ENCODE measurements around the gene TESPA1.
"Not testable (repeated sequence)": the region's sequence is repeated elsewhere in the genome, so short reads cannot be mapped to it uniquely, and the experiment has no call there.

TESPA1 gene

GRCh38 chr12:54986773-54987172, 2.2 kb upstream of the TESPA1 start:
- DNase-seq = not testable (repeated sequence)

DNA sequence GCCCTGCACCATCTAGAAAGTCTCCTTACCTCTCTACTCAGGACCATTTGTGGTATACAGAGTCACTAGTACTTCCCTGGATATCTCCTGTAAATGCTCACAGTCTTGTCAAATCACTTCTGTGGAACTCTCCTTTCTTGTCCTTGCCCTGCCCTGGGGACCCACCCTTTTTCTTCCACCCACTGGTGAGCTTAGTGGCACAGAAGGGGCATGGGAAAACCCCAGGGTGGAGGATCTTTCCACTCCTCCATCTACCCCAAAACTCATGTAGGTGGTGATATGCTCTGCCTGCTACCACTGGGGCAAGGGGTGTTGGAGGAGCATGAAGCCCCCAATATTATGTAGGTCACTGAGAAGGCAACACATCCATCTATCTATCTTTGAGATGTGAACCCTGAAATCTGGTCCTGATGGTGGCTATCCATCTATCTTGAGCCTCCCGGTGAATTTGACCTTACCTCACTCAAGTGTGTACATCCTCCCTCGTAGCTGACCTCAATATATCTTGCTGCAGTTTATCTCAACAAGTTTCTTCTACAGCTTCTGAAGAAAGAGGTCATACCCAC, 943 bp downstream of the TESPA1 start:
- no peak for DNase-seq

DNA sequence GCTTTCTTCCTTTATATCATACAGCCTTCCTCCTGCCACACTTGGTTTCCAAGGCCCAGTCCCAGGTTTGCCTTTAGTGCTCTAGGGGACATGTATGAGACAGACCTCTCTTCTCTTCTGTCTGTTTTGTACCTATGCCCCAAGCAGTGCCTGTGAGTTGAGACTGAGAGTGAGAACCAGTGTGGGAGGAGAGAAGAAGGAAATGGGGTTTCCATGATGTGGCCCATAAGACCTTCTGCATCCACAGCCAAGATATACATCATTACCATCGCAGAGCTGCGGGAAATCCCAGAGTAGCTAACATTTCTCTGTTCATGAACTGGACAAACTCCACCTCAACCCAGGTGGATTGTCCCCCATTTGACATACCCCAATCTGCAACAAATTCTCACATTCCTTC, 2.8 kb downstream of the TESPA1 start:
- DNase-seq = no peak

- DNase-seq = no peak
Observed at GRCh38 chr12:54980341-54980740, 4.2 kb downstream of the TESPA1 start.

DNA sequence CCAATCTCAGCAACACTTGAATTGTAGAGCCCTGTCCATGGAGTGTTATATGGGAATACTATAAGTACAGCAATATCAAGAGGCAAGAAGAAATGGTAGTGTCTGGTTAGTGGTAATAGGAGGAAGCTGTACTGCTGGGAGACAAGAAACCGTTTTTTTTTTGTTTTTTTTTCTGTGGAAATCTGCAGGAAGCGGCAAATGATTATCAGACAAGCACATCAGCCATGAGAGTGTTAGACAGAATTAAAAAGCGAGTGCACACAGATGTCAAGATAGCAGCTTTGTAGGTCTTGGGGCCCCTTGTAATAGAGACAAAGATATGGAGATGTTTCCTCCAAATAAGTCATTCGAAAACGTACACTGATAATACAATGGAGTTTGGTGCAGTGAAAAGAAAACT, 6.7 kb downstream of the TESPA1 start:
- no peak for DNase-seq

DNA sequence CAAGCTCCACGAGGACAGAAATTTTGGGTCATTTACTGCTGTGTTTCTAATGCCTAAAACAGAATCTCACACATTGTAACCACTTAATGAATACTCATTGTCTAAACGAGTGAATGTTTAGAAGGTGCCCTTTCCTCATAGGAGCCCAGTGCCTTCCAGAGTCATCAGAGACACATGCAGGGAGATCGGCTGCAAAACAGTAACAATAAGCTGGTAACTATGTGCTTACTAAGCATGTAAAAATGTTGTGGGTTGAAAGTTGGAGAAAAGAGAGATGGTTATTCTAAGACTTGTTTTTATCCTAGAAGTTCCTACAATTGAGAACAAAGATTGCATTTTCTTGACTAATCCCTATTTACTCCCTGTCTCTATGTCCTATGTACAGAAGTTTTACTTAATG, 7.4 kb downstream of the TESPA1 start:
- DNase-seq = no peak

DNA sequence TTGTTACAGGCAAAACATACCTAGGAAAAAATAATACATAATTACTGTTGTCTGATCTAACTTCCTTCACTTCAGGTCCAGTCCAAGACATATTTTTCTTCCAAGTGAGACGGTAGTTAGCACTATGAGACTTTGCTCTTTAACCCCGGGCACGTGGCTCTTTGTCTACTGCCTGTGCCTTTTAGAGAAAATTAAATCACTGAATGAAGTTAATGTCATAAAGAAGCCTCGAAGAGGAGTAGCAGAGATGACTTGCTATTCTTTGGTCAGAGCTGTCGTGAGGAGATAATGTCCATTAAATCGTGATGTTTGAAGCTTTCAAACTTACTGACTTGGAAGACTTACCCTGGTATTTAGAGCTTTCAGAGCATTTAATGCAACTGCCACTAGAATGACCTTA, 8.7 kb downstream of the TESPA1 start:
- DNase-seq = no peak

GRCh38 chr12:54975272-54975671, 9.3 kb downstream of the TESPA1 start:
- DNase-seq = peak in 3 of 56 donors; percentile 3 to 18 (median 10)

DNA sequence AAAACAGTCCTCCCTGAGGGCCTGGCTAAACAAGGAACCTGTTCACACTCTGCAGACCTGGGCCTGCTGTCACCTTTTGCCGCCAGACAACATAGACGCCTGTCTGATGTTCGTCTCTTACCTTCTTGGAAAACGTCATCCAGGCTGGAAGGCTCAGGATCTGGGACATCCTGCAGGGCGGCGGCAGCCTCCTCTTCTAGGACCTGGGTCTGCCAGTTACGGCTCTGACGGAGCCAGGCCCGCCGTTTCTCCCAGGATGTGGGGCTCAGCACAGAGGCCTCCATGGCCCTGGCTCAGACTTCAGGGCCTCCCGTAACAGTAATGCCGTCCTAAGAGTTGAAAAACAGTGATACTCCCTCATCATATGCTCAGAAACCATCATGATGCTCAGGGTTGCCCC, 10.3 kb downstream of the TESPA1 start:
- no peak for DNase-seq

DNA sequence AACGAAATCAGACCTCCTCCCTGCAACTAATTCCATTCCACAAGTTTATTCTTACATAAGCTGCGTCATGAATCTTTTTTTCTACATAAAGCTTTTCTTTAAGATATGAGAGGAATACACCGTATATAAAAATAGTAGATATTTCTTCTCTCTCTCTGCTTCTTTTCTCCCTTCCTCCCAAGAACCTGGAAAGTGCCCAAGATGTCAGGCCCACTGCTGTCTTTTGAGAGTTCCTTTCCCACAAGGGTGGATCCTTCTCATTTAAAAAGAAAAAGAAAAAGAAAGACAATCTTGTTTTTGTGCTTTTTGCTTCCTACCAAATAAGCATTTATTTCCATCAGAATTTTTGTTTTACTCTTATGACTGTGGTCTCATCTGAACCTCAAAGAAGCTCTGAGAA, 11.0 kb downstream of the TESPA1 start:
- DNase-seq = no peak

GRCh38 chr12:54970741-54971140, 13.8 kb downstream of the TESPA1 start:
- peak in 19 of 56 donors; percentile 15 to 74 (median 37) for DNase-seq

- no peak for DNase-seq
Observed at GRCh38 chr12:54968181-54968730, 16.3 kb downstream of the TESPA1 start.

GRCh38 chr12:54967461-54967860, 17.1 kb downstream of the TESPA1 start:
- DNase-seq = no peak

DNA sequence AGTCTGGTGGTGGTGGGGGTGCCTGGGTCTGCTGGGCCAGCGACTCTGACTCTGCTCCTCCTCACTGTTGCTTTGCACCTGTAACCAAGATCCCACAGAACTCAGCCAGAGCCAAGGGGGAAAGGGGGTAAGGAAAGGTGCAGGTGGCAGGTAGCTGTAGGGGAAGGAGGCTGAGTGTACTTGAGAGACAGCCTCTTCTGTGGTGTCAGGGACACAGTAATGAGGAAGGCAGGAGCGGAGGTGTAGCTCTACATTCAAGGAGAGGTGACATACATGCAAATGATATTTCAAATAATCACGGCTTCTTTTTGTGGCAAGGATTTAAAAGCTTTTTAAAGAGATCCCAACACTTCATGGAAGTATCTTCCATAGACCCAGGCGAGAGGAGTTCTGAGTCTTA, 23.4 kb downstream of the TESPA1 start:
- DNase-seq = peak in 17 of 56 donors; percentile 12 to 63 (median 23)

DNA sequence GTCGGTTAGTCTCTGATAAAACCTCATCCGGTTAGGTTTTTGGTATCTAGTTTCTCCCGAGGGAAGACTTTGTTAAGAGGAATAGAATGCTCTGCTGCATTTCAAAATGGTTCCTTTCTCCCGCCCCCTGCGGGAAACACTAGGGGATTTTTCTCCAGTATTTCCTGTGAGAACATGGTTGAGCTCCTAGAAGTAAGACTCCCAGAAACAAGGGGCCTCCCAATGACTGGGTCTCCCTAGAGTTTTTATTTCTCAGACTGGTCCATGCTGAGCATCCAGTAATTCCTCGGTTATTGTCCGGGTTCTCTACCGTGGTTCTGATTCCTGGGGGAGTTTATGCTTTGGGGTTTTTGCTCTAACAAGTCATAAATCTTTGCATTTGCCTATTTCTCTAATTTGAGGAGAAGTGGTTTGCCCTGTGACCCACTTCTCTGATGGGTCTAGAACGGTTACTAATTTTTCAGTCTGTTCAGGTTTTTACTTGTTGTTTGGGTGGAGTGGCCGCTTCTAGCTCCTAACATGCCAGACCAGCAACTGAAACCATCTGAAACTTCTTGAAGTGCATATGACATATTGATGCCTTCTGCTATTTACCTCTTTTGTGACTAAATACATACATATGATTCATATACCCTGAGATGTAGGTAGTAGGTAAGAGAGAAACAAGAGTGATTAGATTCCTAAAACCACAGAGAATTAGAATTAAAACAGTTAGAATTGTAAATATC, 25.1 kb downstream of the TESPA1 start:
- no peak for DNase-seq

GRCh38 chr12:54958048-54958658, 26.4 kb downstream of the TESPA1 start:
- DNase-seq = peak in 32 of 56 donors; percentile 1 to 64 (median 22)

DNA sequence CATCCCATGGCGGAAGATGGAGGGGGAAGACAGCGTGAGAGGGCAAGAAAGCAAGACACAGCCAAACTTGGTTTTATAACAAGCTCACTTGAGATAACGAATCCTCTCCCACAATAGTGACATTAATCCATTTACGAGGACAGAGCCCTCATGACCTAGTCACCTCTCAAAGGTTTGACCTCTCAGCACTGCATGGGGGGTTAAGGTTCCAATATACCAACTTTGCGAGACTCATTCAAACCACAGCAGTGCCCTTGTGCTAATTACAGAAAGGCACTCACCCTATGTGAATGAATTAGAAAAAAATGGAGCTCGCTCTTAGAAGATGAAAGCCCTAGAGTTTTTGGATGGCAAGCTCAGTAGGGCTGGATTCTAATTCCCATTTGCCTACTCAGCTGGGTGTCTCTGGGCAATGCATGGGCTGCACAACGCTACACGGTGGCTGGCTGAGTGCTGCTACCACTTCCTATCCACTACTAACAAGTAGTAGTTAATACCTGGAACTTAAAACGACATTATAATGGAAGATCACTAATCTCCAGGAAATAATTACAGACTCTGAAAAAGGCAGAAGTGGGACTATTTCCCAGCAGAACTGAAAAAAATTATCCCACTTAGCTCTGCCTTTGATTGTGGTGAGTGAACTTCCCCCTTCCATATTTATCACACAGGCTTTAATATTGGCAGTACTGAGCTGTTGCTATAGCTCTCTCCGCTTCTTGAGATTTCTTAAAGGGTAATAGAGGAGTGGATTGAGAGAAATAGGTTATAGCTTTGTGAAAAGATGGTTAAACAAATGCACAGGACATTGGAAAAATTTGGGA, 27.5 kb downstream of the TESPA1 start:
- DNase-seq = no peak

GRCh38 chr12:54956322-54956721, 28.2 kb downstream of the TESPA1 start:
- no peak for DNase-seq

DNA sequence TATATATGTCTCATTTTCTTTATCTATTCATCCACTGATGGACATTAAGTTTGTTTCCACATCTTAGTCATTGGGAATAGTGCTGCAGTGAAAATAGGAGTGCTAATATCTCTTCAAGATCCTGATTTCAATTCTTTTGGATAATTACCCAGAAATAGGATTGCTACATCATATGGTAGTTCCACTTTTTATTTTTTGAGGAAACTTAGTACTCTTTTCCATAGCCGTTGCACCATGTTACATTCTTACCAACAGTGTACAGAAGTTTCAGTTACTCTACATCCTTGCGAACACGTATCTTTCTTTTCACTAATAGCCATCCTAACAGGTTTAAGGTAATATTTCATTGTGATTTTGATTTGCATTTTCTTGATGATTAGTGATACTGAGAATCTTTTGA, 29.8 kb downstream of the TESPA1 start:
- no peak for DNase-seq

DNA sequence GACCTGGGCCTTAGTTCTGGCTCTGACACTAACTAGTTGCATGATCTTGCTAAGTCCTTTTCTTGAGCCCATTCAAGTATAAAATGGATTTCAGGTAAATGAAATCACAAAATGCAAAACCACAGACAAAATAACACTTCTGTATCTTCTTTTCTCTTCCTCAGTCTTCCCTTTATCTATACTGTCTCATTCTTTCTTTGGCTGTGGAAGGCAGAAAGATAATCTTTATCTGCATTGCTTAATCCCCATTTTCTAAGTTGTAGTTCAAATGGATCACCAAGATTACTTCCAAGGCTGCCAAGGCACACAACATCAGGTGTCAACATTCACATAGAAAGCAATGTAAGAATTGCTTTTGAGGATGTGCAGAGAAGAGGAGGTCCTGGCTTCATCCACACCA, 30.3 kb downstream of the TESPA1 start:
- DNase-seq = no peak

- no peak for DNase-seq
Observed at GRCh38 chr12:54950071-54950727, 34.4 kb downstream of the TESPA1 start.

Data from nucleus accumbens (tissue), 56 donors.